ENCODE measurements around the gene UNC45A.
A peak's percentile ranks its signal among the peaks of the same experiment; 100 is the strongest.

The UNC45A gene

GRCh38 chr15:90946941-90947576, 12.0 kb downstream of the UNC45A start:
- no peak for DNase-seq (ENCODE audit: low spot score)

- no peak for DNase-seq (ENCODE audit: low spot score)
Measured at GRCh38 chr15:90947577-90948357, 12.7 kb downstream of the UNC45A start.

GRCh38 chr15:90948506-90948905, 13.4 kb downstream of the UNC45A start:
- DNase-seq (ENCODE audit: low spot score) = no peak

- no peak for DNase-seq (ENCODE audit: low spot score)
Measured at GRCh38 chr15:90949979-90950675, 15.0 kb downstream of the UNC45A start.

GRCh38 chr15:90950676-90951075, 15.6 kb downstream of the UNC45A start:
- DNase-seq (ENCODE audit: low spot score) = no peak

GRCh38 chr15:90952901-90953677, 18.0 kb downstream of the UNC45A start:
- no peak for DNase-seq (ENCODE audit: low spot score)

- DNase-seq (ENCODE audit: low spot score) = no peak
Measured at GRCh38 chr15:90953947-90954711, 19.0 kb downstream of the UNC45A start.

- DNase-seq (ENCODE audit: low spot score) = peak; percentile 93
Measured at GRCh38 chr15:90954712-90955623, 19.9 kb downstream of the UNC45A start, which contains the start of gene RCCD1. TSS of gene RCCD1 (plus strand) at chr15:90954884. CDS start at chr15:90956735, 1,851 bp downstream.

- DNase-seq (ENCODE audit: low spot score) = no peak
Measured at GRCh38 chr15:90955624-90956273, 20.7 kb downstream of the UNC45A start.

GRCh38 chr15:90956274-90957030, 21.4 kb downstream of the UNC45A start:
- DNase-seq (ENCODE audit: low spot score) = peak; percentile 92

GRCh38 chr15:90957031-90957790, 22.1 kb downstream of the UNC45A start:
- peak; percentile 72 for DNase-seq (ENCODE audit: low spot score)

- no peak for DNase-seq (ENCODE audit: low spot score)
Measured at GRCh38 chr15:90957791-90958190, 22.7 kb downstream of the UNC45A start.

GRCh38 chr15:90959028-90959595, 24.0 kb downstream of the UNC45A start:
- DNase-seq (ENCODE audit: low spot score) = no peak

GRCh38 chr15:90959894-90960293, 24.8 kb downstream of the UNC45A start:
- no peak for DNase-seq (ENCODE audit: low spot score)

GRCh38 chr15:90960298-90961091, 25.4 kb downstream of the UNC45A start:
- DNase-seq (ENCODE audit: low spot score) = no peak

GRCh38 chr15:90962021-90962420, 26.9 kb downstream of the UNC45A start:
- no peak for DNase-seq (ENCODE audit: low spot score)

- DNase-seq (ENCODE audit: low spot score) = no peak
Measured at GRCh38 chr15:90966262-90966661, 31.2 kb downstream of the UNC45A start.

Data from ecto neural progenitor cell (in vitro differentiated cells).